Activated CD8-positive, alpha-beta T cell treated with anti-CD3 and anti-CD28 coated beads, Interleukin-2, amount 10 ng/mL, durations not matched to agents 7 days and 5 days (primary cell): ENCODE results near the gene LZIC. TPM values are rescaled to one million over a fixed set of nuclear protein-coding genes. Genes with fewer than 3 reads are reported as not detected.

Experiments
- ATAC-seq: fragments of 150-1000 bp; cut with Tn5 transposase; one replicate; pipeline ENCODE4 v1.10.0; 2021; ENCODE audit warnings: moderate library complexity
- CTCF ChIA-PET: fragments of 350-600 bp; sonication (Branson Sonifier 250); formaldehyde crosslinking; loops from one replicate; lab custom pipeline; 2021; ENCODE audit warnings: antibody characterized with exemption; lab: Charles Lee
- POLR2A ChIA-PET: fragments of 350-600 bp; sonication (Branson Sonifier 250); formaldehyde crosslinking; loops from one replicate; lab custom pipeline; 2021; ENCODE audit warnings: antibody characterized with exemption; lab: Charles Lee
- DNase-seq: peaks from one replicate; pipeline ENCODE4 v3.0.0-alpha.2; 2020
- H3K27ac Mint-ChIP-seq: one replicate; pipeline ENCODE4 v1.8.0; 2021; ENCODE audit warnings: mild to moderate bottlenecking, mixed read lengths
- H3K27me3 Mint-ChIP-seq: one replicate; pipeline ENCODE4 v1.8.0; 2021; ENCODE audit warnings: low read depth, mixed read lengths
- H3K36me3 Mint-ChIP-seq: one replicate; pipeline ENCODE4 v1.8.0; 2021; ENCODE audit warnings: low read depth, mixed read lengths
- H3K4me1 Mint-ChIP-seq: one replicate; pipeline ENCODE4 v1.8.0; 2021; ENCODE audit warnings: low read depth, mixed read lengths
- H3K4me3 Mint-ChIP-seq: one replicate; pipeline ENCODE4 v1.8.0; 2021; ENCODE audit warnings: mild to moderate bottlenecking, mixed read lengths
- H3K9me3 Mint-ChIP-seq: one replicate; pipeline ENCODE4 v1.8.0; 2022; ENCODE audit warnings: mixed read lengths; ENCODE audit not compliant: insufficient read depth
- total RNA-seq, 2 experiments: library from RNA; stranded (reverse); gene quantifications; one replicate each; pipeline ENCODE4 v1.2.3, GENCODE V29; 2021

Gene LZIC
- total RNA-seq, result 10 to 100 TPM; 34.7 to 36.3 TPM

DNA sequence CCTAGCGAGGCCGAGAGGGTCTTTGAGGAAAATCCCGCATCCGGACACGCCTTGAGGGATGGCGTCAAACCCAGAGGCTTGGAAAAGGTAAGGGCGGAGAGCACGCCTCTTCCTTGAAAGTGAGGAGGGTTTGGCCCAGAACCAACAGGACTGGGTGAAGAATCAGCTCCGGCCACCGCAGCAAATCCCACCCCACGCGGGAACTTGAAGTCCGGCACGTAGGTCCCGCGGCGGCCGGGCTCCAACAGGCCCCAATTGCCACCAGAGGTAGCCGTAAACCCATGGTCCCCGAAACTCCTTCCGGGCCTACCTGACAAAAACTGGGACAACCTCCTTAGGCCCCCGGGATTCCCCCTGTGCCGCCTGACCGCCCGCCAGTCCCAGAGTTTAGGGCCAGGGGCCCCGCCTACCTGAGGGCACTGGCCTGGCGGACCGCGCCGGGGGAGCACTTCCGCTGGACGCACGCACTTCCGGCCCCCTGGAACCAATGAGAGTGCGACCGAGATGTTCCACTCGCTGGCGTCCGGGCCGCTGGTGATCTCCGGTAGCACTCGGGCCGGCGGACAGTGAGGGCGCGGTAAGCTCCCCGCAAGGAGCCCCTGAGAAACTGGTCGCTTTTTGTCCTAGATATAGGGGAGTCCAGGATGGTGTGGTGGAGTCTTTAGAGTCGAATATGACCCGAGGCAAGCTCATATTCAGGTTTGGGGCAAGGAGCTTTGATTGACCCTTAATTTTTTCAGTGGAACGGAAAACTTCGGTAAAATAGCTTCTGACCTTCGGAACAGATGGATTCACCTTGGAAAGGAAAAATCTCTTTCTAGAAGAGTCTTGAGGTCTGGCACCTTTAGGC is at the start of gene LZIC, which contains the start of gene NMNAT1:
LZIC (minus strand) TSS at position 453 of the 850 bp plus-strand sequence. CDS start 6,772 bp downstream, outside the sequence.
NMNAT1 (plus strand) TSS at position 537 of the 850 bp plus-strand sequence. CDS start 28,599 bp downstream, outside the sequence.
- no peaks in the 10 kb centered on the region for H3K9me3 Mint-ChIP-seq
- H3K4me3 Mint-ChIP-seq, result peak within 1 kb of the TSS; percentile 99
- ATAC-seq, result peak; percentile 95
- peaks cover 18% of the 10 kb centered on the region for H3K4me1 Mint-ChIP-seq
- DNase-seq, result peak; percentile 94
- CTCF ChIA-PET, result interaction anchor here (0.8 to 3.3 kb wide), 17 partner anchors 11 to 487 kb away, joined by 3 to 20 read pairs (median 4); partner anchors contain the start of genes CENPS, PIK3CD and UBE4B
- POLR2A ChIA-PET, result interaction anchor here (0.6 to 1.8 kb wide), 9 partner anchors 29 to 455 kb away, joined by 3 to 6 read pairs (median 3); partner anchors contain the start of genes CTNNBIP1 and PGD
- H3K27ac Mint-ChIP-seq, result peak within 1 kb of the TSS; percentile 98
- H3K27me3 Mint-ChIP-seq, result no peaks in the 10 kb centered on the region
- peaks cover 15% of the 10 kb centered on the region for H3K36me3 Mint-ChIP-seq

DNA sequence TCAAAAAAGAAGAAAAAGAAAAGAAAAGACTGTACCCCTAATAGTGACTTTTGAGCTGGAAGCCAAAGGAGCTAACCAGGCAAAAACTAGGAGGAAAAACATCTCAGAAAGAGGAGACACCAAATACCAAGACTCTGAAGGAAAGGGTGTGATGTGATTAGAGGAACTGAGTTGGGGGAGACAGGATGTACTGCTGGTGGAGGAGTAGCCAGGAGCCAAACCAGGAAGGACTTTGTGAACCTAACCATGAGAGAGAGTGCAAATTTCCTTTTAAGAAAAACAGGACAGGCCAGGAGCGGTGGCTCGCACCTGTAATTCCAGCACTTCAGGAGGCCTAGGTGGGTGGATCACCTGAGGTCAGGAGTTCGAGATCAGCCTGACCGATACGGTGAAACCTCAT is 49.7 kb upstream of the LZIC start:
- no peak overlapping the region for H3K27ac Mint-ChIP-seq
- H3K4me1 Mint-ChIP-seq, result peaks cover under 1% of the 10 kb centered on the region
- H3K4me3 Mint-ChIP-seq, result no peak overlapping the region
- no peaks in the 10 kb centered on the region for H3K9me3 Mint-ChIP-seq
- DNase-seq (no peak), ATAC-seq (no peak)
- CTCF ChIA-PET, result no interaction called here
- POLR2A ChIA-PET, result no interaction called here
- no peaks in the 10 kb centered on the region for H3K36me3 Mint-ChIP-seq
- peaks cover 14% of the 10 kb centered on the region for H3K27me3 Mint-ChIP-seq

DNA sequence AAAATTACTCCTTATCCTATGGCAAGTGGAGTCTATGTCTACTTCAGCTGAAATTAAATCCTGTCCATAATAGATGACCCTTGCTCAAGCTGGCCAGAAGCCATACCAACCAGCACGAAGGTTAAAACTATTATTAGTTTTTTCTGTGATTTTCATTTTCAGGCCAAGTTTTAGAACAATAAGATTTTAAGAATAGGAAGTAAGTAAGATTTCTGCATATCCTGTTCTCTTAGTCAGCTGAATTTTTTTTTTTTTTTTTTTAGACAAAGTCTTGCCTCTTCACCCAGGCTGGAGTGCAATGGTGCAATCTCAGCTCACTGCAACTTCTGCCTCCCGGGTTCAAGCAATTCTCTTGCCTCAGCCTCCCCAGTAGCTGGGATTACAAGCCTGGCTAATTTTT is 47.8 kb upstream of the LZIC start:
- Mint-ChIP-seq H3K4me1 (no peaks in the 10 kb centered on the region), H3K27me3 (peaks cover 7% of the 10 kb centered on the region), H3K27ac (no peak overlapping the region), H3K36me3 (no peaks in the 10 kb centered on the region), H3K9me3 (no peaks in the 10 kb centered on the region), H3K4me3 (no peak overlapping the region)
- ChIA-PET POLR2A (no interaction called here), CTCF (interaction anchor here (0.6 kb wide), 1 partner anchor 198 kb away, joined by 3 read pairs; no protein-coding TSS in a partner anchor)
- ATAC-seq (no peak), DNase-seq (no peak)

DNA sequence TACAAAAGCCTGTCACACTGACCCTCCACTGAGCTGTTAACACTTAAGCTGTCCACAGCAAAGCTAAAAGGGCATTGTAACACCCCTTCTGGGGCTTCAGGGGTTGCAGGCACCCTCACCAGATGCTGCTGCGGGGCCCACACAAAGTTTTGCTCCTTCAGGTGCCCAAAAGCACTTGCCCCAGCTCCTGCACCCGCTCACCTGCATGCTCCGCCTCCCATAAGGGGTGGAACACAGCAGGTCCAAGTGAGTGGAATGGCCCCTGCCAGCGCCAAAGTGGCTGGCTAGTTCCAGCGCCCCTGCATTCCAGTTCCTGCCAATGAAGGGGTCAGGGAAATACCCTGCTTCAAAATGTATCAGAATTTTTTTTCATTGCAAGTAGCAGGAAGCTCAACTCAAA is 46.6 kb upstream of the LZIC start:
- H3K27me3 Mint-ChIP-seq, result peaks cover 7% of the 10 kb centered on the region
- ATAC-seq (no peak), DNase-seq (no peak)
- POLR2A ChIA-PET, result no interaction called here
- CTCF ChIA-PET, result interaction anchor here (0.9 to 1.3 kb wide), 3 partner anchors 18 to 220 kb away, joined by 3 read pairs; no protein-coding TSS in a partner anchor
- peaks cover 1% of the 10 kb centered on the region for H3K36me3 Mint-ChIP-seq
- H3K9me3 Mint-ChIP-seq, result no peaks in the 10 kb centered on the region
- H3K4me1 Mint-ChIP-seq, result no peaks in the 10 kb centered on the region
- no peak overlapping the region for H3K4me3 Mint-ChIP-seq
- H3K27ac Mint-ChIP-seq, result no peak overlapping the region

DNA sequence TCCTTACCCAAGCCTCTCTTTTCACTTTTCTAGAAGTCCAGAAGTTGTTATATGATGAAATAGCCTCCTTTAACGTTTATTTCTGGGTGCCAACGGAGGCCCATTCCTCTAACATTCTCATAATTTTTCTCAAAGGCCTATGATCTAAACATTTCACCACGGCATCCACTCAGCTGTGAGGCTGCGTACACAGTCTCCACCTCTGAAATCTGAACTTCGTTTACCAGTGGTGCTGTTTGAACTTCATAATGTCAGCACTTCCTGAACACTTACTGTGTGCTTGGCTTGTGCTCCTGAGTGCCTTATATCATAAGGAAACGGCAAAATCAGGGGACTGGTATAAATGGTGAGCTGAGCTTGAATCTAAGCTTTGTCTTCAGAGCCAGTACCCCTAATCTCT is 41.8 kb upstream of the LZIC start:
- ATAC-seq (no peak), DNase-seq (no peak)
- no peaks in the 10 kb centered on the region for H3K4me1 Mint-ChIP-seq
- H3K9me3 Mint-ChIP-seq, result no peaks in the 10 kb centered on the region
- no peaks in the 10 kb centered on the region for H3K27me3 Mint-ChIP-seq
- peaks cover 10% of the 10 kb centered on the region for H3K36me3 Mint-ChIP-seq
- ChIA-PET CTCF (interaction anchor here (1.1 kb wide), 1 partner anchor 34 kb away, joined by 3 read pairs; no protein-coding TSS in a partner anchor), POLR2A (no interaction called here)
- H3K4me3 Mint-ChIP-seq, result no peak overlapping the region
- H3K27ac Mint-ChIP-seq, result no peak overlapping the region

DNA sequence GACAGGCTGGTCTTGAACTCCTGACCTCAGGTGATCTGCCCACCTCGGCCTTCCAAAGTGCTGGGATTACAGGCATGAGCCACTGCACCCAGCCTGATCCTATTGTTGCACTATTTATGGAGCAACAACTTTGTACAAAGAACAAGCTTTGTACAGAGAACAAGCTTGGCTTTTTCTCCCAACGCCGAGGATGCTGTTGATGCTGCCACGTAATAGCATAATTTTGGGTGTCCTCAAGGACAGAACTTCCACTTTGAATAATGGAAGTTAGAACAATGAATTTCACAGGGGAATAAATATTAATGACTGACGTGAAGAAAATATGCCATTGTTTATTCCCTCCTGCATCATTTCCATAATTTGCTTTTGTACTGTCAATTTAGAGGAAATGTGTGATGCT is 41.1 kb upstream of the LZIC start:
- ATAC-seq, result no peak
- Mint-ChIP-seq H3K27me3 (no peaks in the 10 kb centered on the region), H3K27ac (no peak overlapping the region), H3K9me3 (no peaks in the 10 kb centered on the region), H3K36me3 (peaks cover 10% of the 10 kb centered on the region), H3K4me1 (no peaks in the 10 kb centered on the region), H3K4me3 (no peak overlapping the region)
- DNase-seq, result no peak
- ChIA-PET CTCF (no interaction called here), POLR2A (no interaction called here)

DNA sequence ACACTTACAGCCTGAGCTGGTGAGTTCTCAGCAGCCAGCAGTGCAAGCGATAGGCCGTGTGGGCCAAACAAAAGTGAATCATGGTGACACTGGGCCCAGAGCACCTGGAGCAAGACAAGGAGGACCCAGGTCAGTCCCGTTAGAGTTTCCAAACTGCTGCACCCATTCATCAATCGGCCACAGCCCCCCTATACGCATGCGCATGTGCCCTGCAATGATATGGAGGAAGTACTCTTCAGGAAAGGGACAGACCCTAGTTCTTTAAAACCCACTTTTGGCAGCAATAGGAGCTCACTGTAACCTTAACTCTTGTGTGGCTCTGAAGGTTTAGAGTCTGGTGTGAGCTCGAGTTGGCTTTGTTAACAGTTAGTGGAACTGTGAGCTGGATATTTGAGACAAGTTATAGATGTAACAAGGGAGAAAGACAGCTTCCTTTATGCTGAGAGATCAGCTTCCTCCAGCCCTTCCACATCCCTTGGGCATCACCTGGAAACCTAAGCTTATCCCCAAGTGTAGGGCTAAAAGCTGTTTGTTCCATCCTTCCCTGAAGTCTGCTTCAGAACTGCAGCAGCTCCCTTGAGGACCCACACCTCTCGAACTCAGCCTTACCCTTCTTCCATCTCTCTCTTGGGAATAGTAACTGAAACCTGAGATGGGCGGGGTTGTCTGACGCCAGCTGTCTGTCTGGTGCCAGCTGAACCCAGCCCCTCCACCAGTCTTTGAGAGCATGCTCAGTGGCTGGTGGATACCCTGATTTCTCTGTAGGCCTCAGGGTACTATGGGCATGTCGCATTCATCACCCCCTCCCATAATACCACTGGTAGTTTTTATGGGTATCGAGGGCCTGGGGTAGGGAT is 17.7 kb upstream of the LZIC start:
- Mint-ChIP-seq H3K4me3 (no peak overlapping the region), H3K9me3 (no peaks in the 10 kb centered on the region), H3K27ac (no peak overlapping the region), H3K4me1 (no peaks in the 10 kb centered on the region), H3K36me3 (no peaks in the 10 kb centered on the region), H3K27me3 (no peaks in the 10 kb centered on the region)
- ChIA-PET POLR2A (no interaction called here), CTCF (interaction anchor here (0.8 to 2.0 kb wide), 2 partner anchors 11 to 18 kb away, joined by 3 to 7 read pairs; partner anchors contain the start of genes LZIC and NMNAT1)
- no peak for DNase-seq
- no peak for ATAC-seq

DNA sequence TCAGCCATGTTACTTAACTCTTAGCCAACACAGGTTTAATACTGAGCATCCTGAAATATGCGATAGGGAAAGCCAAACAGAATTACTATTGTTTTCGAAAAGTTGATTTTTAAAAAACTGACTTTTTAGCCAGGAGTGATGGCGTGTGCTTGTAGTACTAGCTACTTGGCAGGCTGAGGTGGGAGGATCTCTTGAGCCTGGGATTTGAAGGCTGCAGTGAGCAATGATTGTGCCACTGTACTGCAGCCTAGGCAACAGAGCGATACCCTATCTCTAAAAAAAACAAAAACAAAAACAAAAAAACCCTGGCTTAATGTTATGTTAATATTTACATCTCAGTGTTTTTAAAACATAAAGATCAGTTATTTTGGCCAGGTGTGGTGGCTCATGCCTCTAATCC is 16.8 kb upstream of the LZIC start:
- Mint-ChIP-seq H3K27me3 (no peaks in the 10 kb centered on the region), H3K4me1 (no peaks in the 10 kb centered on the region), H3K36me3 (no peaks in the 10 kb centered on the region), H3K4me3 (no peak overlapping the region), H3K9me3 (no peaks in the 10 kb centered on the region), H3K27ac (no peak overlapping the region)
- ChIA-PET POLR2A (no interaction called here), CTCF (no interaction called here)
- ATAC-seq (no peak), DNase-seq (no peak)

DNA sequence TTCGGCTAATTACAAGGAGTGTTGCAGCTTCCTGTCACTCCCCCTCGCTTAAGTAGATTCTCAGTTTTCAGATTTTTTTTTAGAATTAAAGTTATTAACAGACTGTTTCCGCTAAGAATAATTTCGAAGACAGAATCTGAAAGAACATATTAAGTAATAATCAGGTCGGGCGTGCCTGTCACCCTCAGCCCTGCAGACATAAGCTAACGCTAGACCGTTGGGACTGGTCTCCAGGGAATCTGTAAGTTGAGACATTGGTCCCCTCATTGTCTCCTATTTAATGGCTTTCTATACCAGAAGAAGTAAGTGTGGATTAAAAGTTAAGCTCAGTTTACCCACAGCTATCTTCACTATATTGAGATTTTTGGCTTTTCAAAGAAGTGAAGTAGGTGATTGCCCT is 14.5 kb upstream of the LZIC start:
- ChIA-PET POLR2A (no interaction called here), CTCF (interaction anchor here (0.7 to 0.9 kb wide), 2 partner anchors 14 to 17 kb away, joined by 3 read pairs; partner anchors contain the start of genes LZIC and NMNAT1)
- Mint-ChIP-seq H3K4me1 (no peaks in the 10 kb centered on the region), H3K36me3 (no peaks in the 10 kb centered on the region), H3K9me3 (no peaks in the 10 kb centered on the region), H3K27me3 (no peaks in the 10 kb centered on the region), H3K4me3 (no peak overlapping the region), H3K27ac (no peak overlapping the region)
- DNase-seq, result no peak
- ATAC-seq, result no peak

DNA sequence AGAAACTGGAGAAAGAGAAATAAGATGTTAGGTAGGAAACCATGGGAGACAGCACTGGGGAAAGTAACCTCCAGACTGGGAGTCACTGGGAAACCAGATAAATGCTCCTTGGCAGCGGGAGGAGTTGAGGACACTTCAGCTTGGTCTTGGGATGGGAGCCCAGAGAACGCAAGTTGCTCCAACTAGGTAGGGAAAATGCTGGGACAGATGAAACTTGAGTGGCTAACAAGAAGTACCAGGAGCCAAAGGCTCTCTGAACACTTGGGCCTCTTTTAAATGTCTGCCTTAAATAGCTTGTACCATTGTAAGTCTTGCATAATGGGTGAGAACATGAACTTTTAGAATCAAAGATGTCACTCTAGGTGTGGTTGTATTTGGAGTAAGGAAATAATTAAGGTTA is 3.1 kb upstream of the LZIC start:
- H3K4me3 Mint-ChIP-seq, result no peak overlapping the region

DNA sequence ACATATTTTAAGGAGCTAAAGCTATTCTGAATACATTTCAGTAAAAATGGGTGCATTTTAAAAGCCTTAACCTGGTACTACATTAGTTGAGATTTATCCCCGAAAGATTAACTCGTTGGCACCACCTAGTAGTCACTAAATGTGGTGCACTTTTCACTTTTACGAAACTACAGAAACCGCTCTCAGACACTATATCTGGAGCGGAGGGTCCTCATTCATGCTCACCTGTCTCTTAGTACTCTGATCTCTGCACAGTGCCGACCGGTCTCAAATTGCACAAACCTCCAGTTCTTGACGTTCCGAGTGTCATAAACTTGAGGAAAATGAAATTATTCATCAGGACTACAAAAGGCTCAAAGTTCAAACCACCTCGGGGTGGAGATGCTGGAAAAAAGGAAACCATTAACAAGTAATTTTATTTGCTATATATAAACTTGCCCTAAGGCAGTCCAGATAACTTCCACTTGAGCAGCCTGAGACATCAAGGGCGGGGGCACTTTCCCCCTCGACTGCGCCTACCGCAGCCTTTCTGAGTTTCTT is 722 bp downstream of the LZIC start:
- no peaks in the 10 kb centered on the region for H3K9me3 Mint-ChIP-seq
- no peaks in the 10 kb centered on the region for H3K27me3 Mint-ChIP-seq
- CTCF ChIA-PET, result interaction anchor here (0.7 to 3.3 kb wide), 13 partner anchors 8 to 488 kb away, joined by 3 to 20 read pairs (median 5); partner anchors contain the start of gene CENPS
- H3K4me1 Mint-ChIP-seq, result peaks cover 18% of the 10 kb centered on the region
- peak overlapping the region; percentile 98 for H3K27ac Mint-ChIP-seq
- ATAC-seq, result peak; percentile 49
- H3K4me3 Mint-ChIP-seq, result peak overlapping the region; percentile 99
- POLR2A ChIA-PET, result interaction anchor here (1.2 to 1.8 kb wide), 3 partner anchors 28 to 313 kb away, joined by 3 to 6 read pairs (median 4); partner anchors contain the start of gene CTNNBIP1
- peak; percentile 62 for DNase-seq
- H3K36me3 Mint-ChIP-seq, result peaks cover 12% of the 10 kb centered on the region

More for the DNA sequence above, 3.1 kb upstream of the LZIC start:
- no peak for ATAC-seq
- ChIA-PET CTCF (interaction anchor here (0.6 kb wide), 1 partner anchor 18 kb away, joined by 3 read pairs; no protein-coding TSS in a partner anchor), POLR2A (no interaction called here)
- Mint-ChIP-seq H3K36me3 (peaks cover 11% of the 10 kb centered on the region), H3K4me1 (peaks cover 23% of the 10 kb centered on the region), H3K9me3 (no peaks in the 10 kb centered on the region), H3K27ac (no peak overlapping the region), H3K27me3 (no peaks in the 10 kb centered on the region)
- no peak for DNase-seq
